GM18520 (cell line): ENCODE data around the gene RHOT2.

ENCODE experiments used
- ATAC-seq: cut with Tn5 transposase; IDR thresholded peaks from one replicate; pipeline ENCODE4 v1.9.1; 2021; ENCODE audit not compliant: unreplicated experiment

Gene RHOT2

DNA sequence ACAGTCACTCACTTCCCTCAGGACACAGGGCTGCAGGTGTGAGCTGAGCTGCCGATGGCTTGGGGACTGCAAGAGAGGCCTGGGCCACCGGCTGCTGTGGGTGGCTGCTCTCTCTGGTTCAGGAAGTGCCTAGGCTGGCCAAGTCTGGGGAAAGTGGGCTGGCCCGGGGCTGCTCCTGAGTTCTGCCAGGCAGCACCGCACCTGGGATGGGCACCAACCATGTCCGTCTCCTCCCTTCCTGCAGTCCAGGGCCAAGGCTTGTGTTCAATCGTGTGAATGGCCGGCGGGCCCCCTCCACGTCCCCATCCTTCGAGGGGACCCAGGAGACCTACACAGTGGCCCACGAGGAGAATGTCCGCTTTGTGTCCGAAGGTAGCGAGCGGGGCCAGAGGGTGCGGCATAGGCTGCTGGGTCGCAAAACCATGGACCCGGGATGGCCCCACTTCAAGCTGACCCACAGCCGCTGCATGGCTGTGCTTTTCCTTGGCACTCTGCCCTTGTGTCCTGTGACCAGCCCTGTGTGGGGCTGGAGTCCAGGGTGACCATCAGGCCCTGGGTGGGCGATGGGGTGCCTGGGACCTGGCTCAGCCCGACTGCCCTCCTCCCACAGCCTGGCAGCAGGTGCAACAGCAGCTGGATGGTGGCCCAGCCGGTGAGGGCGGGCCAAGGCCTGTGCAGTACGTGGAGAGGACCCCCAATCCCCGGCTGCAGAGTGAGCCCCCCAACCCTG, 20.6 kb upstream of the RHOT2 start:
- no peak for ATAC-seq

GRCh38 chr16:648071-648780, 19.7 kb upstream of the RHOT2 start:
- no peak for ATAC-seq

- peak; percentile 87 for ATAC-seq
Observed at GRCh38 chr16:648781-649589, 18.9 kb upstream of the RHOT2 start, which contains the start of gene WDR90. TSS of gene WDR90 (plus strand) at chr16:649365. CDS start at chr16:649417, 52 bp downstream.

GRCh38 chr16:649631-650030, 18.3 kb upstream of the RHOT2 start:
- no peak for ATAC-seq

DNA sequence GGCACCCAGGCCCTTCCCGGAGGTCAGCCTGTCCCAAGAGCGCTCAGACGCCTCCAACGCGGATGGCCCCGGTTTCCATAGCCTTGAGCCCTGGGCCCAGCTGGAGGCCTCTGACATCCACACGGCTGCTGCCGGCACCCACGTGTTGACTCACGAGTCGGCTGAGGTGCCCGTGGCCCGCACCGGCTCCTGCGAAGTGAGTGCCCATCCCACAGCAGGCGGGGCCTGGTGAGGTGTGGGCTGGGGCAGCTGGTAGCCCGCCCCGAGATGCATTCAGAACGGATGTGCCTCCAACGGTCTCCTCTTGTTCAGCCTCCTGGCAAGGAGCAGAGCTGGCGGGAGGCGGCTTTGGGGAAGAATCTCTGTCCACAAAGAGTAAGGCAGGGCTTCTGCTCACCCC, 16.1 kb upstream of the RHOT2 start:
- no peak for ATAC-seq

DNA sequence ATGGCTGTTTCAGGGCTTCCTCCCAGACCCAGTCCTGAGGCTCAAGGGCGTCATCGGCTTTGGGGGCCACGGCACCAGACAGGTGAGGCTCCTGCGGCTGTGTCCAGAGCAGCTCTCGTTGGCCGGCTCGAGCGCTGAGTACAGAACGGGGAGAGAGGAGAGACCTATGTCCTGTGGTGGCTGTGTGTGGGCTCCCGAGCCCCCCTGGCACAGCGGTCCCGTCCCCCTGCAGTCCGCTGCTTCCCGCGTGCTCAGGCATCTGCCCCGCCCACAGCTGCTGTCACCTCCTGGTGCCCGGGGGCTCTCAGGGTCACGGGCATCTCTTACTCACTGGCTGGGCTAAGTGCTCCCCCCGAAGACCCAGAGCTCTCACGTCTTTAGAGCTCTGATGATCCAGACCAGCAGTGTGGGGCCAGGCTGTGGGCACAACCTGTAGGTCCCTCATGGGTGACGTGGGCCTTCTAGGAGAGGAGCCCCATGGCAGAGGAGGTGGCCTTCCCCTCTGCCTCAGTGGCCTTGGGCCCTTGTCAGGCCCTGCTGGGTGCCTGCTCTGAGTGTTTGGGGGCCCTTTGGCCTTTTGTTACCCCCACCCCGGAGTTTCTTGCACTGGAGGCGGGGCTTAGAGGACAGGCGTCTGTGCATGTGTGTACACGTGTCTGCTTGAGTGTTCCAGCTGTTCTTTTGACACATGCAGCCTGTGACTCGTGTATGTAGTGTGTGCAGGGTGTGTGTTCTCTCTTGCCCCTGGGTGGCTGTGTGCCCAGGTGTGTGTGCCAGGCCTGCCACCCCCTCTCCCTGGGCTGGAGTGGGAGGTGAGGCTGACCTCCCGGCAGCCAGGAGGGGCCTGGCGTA, 15.3 kb upstream of the RHOT2 start:
- no peak for ATAC-seq

DNA sequence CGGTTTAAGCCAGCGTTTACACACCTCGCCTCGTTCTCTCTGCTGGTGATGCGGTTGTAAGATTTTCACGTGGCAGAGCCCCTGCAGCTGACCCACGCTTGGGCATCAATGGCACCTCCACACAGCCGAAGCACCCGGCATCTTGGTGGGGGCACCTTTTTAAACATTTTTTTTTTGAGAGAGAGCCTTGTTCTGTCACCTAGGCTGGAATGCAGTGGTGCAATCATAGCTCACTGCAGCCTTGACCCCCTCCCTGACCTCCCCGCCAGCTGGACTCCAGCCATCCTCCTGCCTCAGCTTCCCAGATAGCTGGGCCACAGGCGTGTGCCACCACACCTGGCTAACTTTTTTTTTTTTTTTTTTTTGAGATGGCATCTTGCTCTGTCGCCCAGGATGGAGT, 13.9 kb upstream of the RHOT2 start:
- ATAC-seq = no peak

DNA sequence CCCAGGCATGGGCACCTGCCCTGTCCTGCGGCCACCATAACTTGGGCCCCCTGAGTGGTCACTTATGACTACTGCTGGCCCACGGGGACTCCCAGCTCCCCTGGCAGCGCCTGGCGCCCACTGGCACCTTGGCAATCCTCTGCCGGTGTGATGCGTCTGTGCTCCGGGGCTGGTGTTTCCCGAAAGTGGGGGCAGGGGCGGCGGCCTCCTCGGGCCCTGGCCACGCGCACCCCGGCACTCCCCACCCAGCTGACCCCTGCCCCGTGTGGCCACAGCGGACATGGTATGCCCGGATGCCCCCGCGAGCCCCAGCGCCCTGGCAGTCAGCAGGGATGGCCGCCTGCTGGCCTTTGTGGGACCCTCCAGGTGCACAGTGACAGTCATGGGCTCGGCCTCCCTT, 10.4 kb upstream of the RHOT2 start:
- ATAC-seq = no peak

DNA sequence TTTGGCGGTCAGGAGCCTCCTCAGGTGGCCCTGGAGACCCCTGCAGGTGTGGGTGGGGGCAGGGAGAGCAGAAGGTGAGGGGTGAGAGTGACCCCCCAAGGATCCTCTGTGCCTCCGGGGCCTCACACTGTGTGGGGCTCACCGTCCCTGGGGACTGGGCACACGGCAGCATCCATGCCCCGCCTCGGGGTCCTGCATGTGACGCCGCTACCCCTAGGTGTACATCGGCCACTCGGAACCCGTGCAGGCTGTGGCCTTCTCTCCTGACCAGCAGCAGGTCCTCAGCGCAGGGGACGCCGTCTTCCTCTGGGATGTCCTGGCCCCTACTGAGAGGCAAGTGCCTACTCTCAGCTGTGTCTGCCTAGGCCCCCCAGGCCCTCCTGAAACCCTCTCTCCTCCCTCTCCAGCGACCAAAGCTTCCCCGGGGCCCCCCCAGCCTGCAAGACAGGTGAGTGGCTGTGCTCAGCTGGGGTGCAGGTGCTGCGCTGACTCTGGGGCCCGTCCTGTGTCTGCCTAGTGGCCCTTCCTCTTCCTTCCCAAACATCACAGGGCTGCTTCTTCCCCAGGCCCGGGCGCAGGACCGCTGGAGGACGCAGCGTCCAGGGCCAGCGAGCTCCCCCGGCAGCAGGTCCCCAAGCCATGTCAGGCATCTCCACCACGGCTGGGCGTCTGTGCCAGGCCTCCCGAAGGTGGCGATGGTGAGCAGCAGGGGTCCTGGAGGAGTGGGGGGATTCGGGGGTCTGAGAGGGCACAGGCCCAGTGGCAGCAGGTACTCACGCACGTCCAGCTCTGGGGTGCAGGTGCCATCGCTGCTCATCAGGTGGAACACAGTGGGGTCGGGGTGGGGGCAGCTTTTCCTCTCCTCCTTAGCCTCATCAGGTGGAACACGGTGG, 9.0 kb upstream of the RHOT2 start:
- ATAC-seq = no peak

DNA sequence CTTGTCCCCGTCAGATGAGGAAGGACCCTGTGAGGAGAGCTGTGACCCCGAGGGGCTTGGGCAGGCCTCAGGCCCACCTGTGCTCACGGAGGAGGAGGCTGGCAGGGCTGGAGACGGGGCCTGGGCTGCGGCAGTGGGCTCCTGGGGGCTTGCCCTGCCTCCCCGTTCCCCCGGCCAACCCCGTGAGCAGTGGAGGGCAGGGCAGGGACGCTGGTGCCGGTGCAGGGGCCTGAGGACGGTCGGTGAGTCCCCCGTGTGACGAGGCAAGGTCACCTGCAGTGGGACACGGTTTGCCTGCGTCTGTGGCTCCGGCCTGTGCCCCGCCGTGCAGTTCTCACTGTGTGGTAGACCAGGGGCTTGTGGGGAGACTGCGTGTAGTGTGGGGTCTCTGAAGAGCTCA, 8.3 kb upstream of the RHOT2 start:
- no peak for ATAC-seq

- no peak for ATAC-seq
Observed at GRCh38 chr16:660132-660458, 7.8 kb upstream of the RHOT2 start.

DNA sequence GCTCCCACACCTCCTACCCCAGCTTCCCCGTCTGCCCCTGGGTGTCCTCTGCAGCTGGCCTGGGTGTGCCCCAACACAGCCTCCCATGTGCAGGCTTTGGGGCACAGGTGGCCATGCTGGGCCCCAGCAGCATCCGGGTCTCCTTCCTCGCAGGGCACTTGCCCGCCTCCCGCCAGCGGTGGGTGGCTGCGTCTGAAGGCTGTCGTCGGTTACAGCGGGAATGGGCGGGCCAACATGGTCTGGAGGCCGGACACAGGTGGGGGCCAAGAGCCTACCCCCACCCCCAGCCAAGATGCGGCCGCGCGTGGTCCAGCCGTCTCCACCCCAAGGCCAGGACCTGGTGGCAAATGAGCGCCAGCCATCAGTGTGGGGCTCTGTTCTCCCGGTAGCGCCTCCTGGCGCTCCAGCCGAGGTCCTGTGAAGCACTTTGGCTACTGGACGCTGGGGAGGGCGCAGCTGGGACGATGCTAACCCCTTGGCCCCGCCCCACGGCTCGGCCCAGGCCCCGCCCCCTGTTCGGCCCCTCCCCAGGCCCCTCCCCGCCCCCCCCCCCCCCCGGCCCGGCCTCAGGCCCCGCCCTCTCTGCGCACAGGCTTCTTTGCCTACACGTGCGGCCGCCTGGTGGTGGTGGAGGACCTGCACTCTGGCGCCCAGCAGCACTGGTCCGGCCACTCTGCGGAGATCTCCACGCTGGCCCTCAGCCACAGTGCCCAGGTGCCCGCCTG, 7.3 kb upstream of the RHOT2 start:
- ATAC-seq = peak; percentile 37

DNA sequence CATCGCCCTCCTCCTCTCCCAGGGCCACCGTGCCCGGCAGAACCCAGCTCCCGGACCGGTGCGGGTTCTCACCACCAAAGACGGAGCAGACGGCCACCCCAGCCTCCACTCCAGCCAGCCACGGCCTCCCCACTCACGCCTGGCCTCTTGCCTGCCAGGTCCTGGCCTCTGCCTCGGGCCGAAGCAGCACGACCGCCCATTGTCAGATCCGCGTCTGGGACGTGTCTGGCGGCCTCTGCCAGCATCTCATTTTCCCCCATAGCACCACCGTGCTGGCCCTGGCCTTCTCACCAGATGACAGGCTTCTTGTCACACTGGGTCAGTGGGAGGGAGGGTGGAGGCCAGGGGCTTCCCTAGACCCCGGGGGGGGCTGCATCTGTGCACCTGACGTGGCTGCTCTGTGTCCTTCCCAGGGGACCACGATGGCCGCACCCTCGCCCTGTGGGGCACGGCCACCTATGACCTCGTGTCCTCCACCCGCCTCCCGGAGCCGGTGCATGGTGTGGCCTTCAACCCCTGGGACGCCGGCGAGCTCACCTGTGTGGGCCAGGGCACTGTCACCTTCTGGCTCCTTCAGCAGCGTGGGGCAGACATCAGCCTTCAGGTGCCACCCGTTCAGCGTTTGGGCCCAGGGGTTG, 6.6 kb upstream of the RHOT2 start:
- no peak for ATAC-seq

DNA sequence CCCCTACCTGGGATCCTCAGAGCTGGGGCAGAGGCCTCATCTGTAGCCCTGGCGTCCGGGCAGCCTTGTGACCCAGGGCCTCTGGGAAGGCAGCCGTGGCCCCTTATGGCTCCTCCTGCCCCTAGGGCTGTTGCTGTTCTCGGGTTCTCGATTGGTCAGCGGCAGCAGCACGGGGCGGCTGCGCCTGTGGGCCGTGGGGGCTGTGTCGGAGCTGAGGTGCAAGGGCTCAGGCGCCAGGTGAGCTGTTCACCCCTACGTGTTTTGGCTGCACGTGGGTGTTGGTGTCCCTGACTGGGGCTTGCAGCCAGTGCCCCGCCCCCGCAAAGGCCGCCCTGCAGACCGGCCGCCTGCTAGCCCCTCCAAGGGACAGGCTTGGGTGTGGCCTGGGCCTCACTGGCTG, 5.8 kb upstream of the RHOT2 start:
- ATAC-seq = no peak

GRCh38 chr16:662597-662996, 5.3 kb upstream of the RHOT2 start:
- ATAC-seq = no peak

GRCh38 chr16:666572-666971, 1.4 kb upstream of the RHOT2 start:
- no peak for ATAC-seq

GRCh38 chr16:667113-667779, 686 bp upstream of the RHOT2 start:
- ATAC-seq = no peak

DNA sequence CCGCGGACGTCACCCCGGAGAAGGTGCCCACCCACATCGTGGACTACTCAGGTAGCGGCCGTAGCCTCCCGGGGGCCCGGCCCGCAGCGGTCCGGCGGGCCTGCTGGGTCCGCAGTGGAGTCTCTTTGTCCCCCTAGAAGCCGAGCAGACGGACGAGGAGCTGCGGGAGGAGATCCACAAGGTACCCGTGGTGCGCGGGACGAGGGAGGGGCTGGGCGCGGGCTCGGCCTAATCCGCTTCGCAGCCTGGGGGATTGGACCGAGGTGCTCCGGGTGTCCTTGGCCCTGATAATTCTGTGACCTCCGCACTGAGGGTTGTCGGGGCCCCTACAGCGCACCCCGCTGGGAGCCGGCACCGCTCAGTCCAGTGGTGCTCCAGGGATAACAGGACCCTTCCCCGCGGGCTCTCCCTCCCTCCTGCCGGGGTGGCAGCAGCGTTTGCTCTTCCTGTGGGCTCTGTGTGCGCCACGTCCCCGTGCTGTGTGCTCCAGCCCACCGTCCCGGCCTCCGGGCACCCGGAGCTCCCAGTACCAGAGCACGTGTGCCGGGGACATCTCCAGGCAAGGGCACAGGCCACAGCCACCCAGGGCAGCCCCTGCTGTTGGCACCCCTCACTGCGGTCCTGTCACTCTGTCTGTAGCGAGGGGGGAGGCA, 713 bp downstream of the RHOT2 start:
- no peak for ATAC-seq
